Adrenal gland (tissue), 12 donors: Measurements from ENCODE around the gene SMC1B. TPM values are rescaled to one million over a fixed set of nuclear protein-coding genes. Genes with fewer than 3 reads are reported as not detected.
"Not testable (repeated sequence)": the region's sequence is repeated elsewhere in the genome, so short reads cannot be mapped to it uniquely, and the experiment has no call there.

Experiments
- DNase-seq, 7 donors: peaks; one replicate each; pipeline ENCODE4 v3.0.0-alpha.2; 2019 to 2020
- H3K27ac ChIP-seq, 5 donors: fragments of 200-600 bp; sonication (generic) in 4 of 5; 1 replicate in 3 of 5; 2 replicates in 2 of 5; pipeline versions ENCODE4 v1.5.1 to v1.8.0; 2016 to 2020; ENCODE audit warnings: mild to moderate bottlenecking in 1 of 5
- H3K27me3 ChIP-seq: fragments of 200-600 bp; 2 replicates; pipeline ENCODE4 v1.8.0; 2021
- H3K36me3 ChIP-seq, 2 donors: fragments of 200-600 bp; replicated peaks in 1 of 2; 1 replicate in 1 of 2; 2 replicates in 1 of 2; pipeline versions ENCODE4 v1.5.1 to v1.8.0; 2018 to 2022
- H3K4me1 ChIP-seq, 2 donors: fragments of 200-600 bp; replicated peaks in 1 of 2; 1 replicate in 1 of 2; 2 replicates in 1 of 2; pipeline versions ENCODE4 v1.5.1 to v1.8.0; 2018 to 2021
- H3K4me3 ChIP-seq, 4 donors: fragments of 200-600 bp; sonication (generic) in 3 of 4; one replicate each; pipeline ENCODE4 v1.5.1; 2016 to 2018
- H3K9me3 ChIP-seq, 3 donors: fragments of 200-600 bp; sonication (generic) in 1 of 3; replicated peaks in 1 of 3; 1 replicate in 2 of 3; 2 replicates in 1 of 3; pipeline versions ENCODE4 v1.5.1 to v1.8.0; 2016 to 2021
- POLR2A ChIP-seq, 2 donors: fragments of 450-650 bp; IDR thresholded peaks; one replicate each; pipeline ENCODE4 v1.6.1; 2017; ENCODE audit warnings: antibody characterized with exemption in 2 of 2, mild to moderate bottlenecking in 2 of 2, moderate library complexity in 1 of 2
- WGBS, 4 donors: extraction: QIAGEN DNeasy Blood & Tissue Kit in 2 of 4; methylation state at CpG; one replicate each; pipeline versions ENCODE4 v1.1.5 to v1.1.7; 2013 to 2017; 5-methylcytosine and 5-hydroxymethylcytosine counted together
- intact Hi-C, 2 donors: fragments of 100-400 bp; cut with DNase I; formaldehyde crosslinking; loops; one replicate each; pipeline versions ENCODE4 v1.14.1 to v1.15.0; 2022 to 2023
- polyA plus RNA-seq, 3 donors: library from polyadenylated mRNA; stranded (reverse); fragments of 200-250 nt in 2 of 3; fragments of 350-450 nt in 1 of 3; fragmentation: Illumina TruSeq in 1 of 3; extraction: RNeasy Lipid Tissue Mini Kit (QIAGEN cat#74804) in 1 of 3; gene quantifications; one replicate each; pipeline ENCODE4 v1.2.3, GENCODE V29; 2013 to 2014
- total RNA-seq, 9 donors: library from RNA; depleted of rRNA in 4 of 9; stranded (reverse); fragments of >200 nt in 4 of 9; fragments of 120-200 nt in 1 of 9; fragmentation: NEBNext Ultra II Directional in 1 of 9; extraction: Animal tissue kit (Norgen Biotek cat#: 25700) in 1 of 9; gene quantifications; one replicate each; pipeline versions ENCODE4 v1.1.0 to v1.2.4, GENCODE V29; 2013 to 2023
- TF ChIP-seq, protein P1 (sequence below), 6 experiments: fragments of 450-650 bp in 4 of 6; fragments of 200-600 bp in 2 of 6; sonication (generic) in 1 of 6; IDR thresholded peaks; 1 replicate in 5 of 6; 2 replicates in 1 of 6; pipeline versions ENCODE4 v1.5.1 to v1.8.0; 2016 to 2021; ENCODE audit warnings: antibody characterized with exemption in 6 of 6, mild to moderate bottlenecking in 2 of 6, moderate library complexity in 1 of 6
- donor health status: healthy with polysubstance abuse.
- donor health status: Bipolar disorder and iron deficiency.
- donor health status: DM: yes; HTN: yes; CAD: no.
- donor health status: DM: no; HTN: no; CAD: no.
- donor health status: DM: no; HTN: no; CAD: no.
- donor health status: DM: yes; HTN: yes; CAD: no.

The SMC1B gene
- total and polyA plus RNA-seq, 12 donors = 0.06 TPM; not detected in 11

DNA sequence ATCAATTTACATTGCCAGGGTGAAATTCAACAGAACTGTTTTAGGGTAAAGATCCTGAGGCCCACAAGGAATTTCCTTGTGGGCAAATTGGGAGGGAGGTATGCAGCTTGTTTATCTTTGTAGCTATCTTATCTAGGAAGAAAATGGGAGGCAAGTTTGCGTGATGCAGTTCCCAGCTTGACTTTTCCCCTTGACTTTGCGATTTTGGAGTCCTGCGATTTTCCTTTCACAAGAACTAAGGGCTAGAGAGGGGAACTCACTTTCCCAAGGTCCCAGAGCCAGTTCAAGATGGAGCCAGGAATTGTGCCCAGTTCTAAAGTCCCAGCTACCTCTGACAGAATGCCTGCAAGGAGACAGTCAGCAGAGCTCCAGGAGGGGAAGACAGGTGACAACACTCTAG, 30.8 kb upstream of the SMC1B start:
- TF ChIP-seq, protein P1, sequence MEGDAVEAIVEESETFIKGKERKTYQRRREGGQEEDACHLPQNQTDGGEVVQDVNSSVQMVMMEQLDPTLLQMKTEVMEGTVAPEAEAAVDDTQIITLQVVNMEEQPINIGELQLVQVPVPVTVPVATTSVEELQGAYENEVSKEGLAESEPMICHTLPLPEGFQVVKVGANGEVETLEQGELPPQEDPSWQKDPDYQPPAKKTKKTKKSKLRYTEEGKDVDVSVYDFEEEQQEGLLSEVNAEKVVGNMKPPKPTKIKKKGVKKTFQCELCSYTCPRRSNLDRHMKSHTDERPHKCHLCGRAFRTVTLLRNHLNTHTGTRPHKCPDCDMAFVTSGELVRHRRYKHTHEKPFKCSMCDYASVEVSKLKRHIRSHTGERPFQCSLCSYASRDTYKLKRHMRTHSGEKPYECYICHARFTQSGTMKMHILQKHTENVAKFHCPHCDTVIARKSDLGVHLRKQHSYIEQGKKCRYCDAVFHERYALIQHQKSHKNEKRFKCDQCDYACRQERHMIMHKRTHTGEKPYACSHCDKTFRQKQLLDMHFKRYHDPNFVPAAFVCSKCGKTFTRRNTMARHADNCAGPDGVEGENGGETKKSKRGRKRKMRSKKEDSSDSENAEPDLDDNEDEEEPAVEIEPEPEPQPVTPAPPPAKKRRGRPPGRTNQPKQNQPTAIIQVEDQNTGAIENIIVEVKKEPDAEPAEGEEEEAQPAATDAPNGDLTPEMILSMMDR (IDR thresholded peaks at IDR 0.05) = no peak
- no peak for TF ChIP-seq POLR2A (IDR thresholded peaks at IDR 0.05)
- H3K27ac ChIP-seq = no peak overlapping the region
- 90 to 95% (median 93%) methylated on average over 3 of the region's 3 CpGs for WGBS, 4 donors

DNA sequence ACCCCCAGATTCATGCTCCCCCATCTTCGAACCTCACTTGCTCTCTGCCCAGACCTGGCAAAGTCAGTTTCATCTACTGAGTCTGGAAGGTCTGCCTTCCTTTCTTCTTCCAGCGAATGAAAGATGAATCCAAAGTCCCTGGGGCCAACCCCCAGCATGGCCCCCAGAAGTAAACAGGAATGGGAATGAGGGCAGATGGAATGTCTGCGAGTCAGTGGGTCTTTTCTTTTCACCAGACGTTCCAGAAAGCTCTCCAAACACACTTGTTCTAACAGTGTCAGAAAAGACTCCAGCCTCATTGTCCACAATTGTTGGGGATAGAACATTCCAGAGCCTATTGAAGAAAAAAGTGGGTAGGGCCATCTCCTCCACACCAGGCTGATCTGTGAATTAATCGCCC, 28.7 kb upstream of the SMC1B start:
- WGBS, 4 donors = 56 to 85% (median 72%) methylated on average over 5 of the region's 5 CpGs
- no peak overlapping the region for H3K4me3 ChIP-seq
- no peaks in the 10 kb centered on the region for H3K36me3 ChIP-seq
- intact Hi-C loops = loop anchor here in 1 of 2 donors (5.0 kb wide), 1 partner anchor 110 kb away; no protein-coding TSS in a partner anchor
- H3K4me1 ChIP-seq = no peaks in the 10 kb centered on the region
- no peak overlapping the region for H3K27ac ChIP-seq
- no peak for DNase-seq
- H3K9me3 ChIP-seq = no peaks in the 10 kb centered on the region
- H3K27me3 ChIP-seq = peaks cover 4% of the 10 kb centered on the region
- TF ChIP-seq, protein P1 (IDR thresholded peaks at IDR 0.05) = no peak
- TF ChIP-seq POLR2A (IDR thresholded peaks at IDR 0.05) = no peak

More for the DNA sequence above, 30.8 kb upstream of the SMC1B start:
- no peaks in the 10 kb centered on the region for H3K9me3 ChIP-seq
- DNase-seq = no peak
- H3K4me3 ChIP-seq = no peak overlapping the region
- no peaks in the 10 kb centered on the region for H3K36me3 ChIP-seq
- intact Hi-C loops = loop anchor here in 1 of 2 donors (5.0 kb wide), 1 partner anchor 108 kb away; no protein-coding TSS in a partner anchor
- peaks cover 4% of the 10 kb centered on the region for H3K27me3 ChIP-seq
- H3K4me1 ChIP-seq = no peaks in the 10 kb centered on the region

DNA sequence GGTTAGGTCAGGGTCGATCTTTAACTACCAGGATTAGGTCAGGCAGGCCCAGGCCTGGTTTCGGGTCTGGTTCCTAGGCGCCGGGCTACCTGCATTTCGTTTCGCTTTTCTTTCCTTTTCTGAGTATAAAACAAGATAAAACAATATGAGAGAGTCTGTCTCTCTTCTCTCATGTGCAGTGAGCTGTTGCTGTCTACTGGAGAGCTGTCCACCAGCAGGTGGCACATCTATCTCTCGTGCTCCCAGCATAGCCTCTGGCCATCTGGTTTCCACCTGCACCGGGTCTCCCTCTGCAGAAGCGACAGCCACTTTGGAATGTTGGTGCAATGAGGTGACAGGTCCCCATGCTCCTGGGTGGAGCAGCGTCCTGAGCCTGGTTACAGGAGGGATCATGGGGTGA, 27.7 kb upstream of the SMC1B start:
- TF ChIP-seq, protein P1 (IDR thresholded peaks at IDR 0.05) = peak; percentile 32 to 64 (median 55)
- TF ChIP-seq POLR2A (IDR thresholded peaks at IDR 0.05) = no peak
- no peak overlapping the region for H3K27ac ChIP-seq
- intact Hi-C loops = loop anchor here in 1 of 2 donors (5.0 kb wide), 1 partner anchor 111 kb away; no protein-coding TSS in a partner anchor
- 21 to 28% (median 25%) methylated on average over 9 to 10 of the region's 10 CpGs for WGBS, 4 donors
- no peaks in the 10 kb centered on the region for H3K36me3 ChIP-seq
- no peaks in the 10 kb centered on the region for H3K4me1 ChIP-seq
- no peaks in the 10 kb centered on the region for H3K9me3 ChIP-seq
- DNase-seq = peak; percentile 40 to 77 (median 58)
- H3K27me3 ChIP-seq = peaks cover 4% of the 10 kb centered on the region
- H3K4me3 ChIP-seq = no peak overlapping the region

DNA sequence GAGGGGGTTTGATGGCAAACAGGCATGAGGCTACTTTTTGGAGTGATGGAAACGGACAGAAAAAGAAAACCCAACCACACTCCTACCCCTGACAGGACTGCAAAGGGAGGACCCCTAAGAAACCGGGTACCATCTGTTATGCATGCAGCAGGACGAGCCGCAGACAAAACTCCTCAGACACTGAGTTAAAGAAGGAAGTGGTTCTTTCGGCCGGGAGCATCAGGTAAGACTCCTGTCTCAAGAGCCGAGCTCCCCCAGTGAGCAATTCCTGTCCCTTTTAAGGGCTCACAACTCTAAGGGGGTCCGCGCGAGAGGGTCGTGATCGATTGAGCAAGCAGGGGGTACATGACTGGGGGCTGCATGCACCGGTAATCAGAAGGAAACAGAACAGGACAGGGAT, 27.3 kb upstream of the SMC1B start:
- not testable (repeated sequence) for H3K36me3 ChIP-seq, DNase-seq, H3K4me3 ChIP-seq, H3K9me3 ChIP-seq, H3K27ac ChIP-seq, H3K27me3 ChIP-seq, H3K4me1 ChIP-seq
- WGBS, 4 donors = 45 to 69% (median 61%) methylated on average over 13 of the region's 13 CpGs
- intact Hi-C loops = loop anchor here in 1 of 2 donors (5.0 kb wide), 1 partner anchor 112 kb away; no protein-coding TSS in a partner anchor

DNA sequence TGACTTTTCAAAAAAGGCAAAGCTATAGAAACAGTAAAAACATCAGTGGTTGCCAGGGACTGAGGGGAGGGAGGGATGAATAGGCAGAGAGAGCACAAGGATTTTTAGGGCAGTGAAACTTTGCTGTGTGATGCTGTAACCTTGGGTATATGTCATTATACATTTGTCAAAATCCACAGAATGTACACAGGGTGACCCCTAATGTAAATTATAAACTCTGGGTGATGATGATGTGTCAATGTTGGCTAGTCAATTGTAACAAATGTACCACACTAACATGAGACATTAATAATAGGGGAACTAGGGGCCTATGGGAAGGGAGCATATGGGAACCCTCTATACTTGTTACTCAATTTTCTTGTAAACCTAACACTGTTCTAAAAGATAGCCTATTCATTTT, 24.9 kb upstream of the SMC1B start:
- TF ChIP-seq POLR2A (IDR thresholded peaks at IDR 0.05) = no peak
- TF ChIP-seq, protein P1 (IDR thresholded peaks at IDR 0.05) = no peak
- H3K4me3 ChIP-seq = no peak overlapping the region
- H3K4me1 ChIP-seq = peaks cover 0 to 5% of the 10 kb centered on the region in 2 donors
- H3K27ac ChIP-seq = no peak overlapping the region
- no peaks in the 10 kb centered on the region for H3K9me3 ChIP-seq
- H3K27me3 ChIP-seq = peaks cover 4% of the 10 kb centered on the region
- no peaks in the 10 kb centered on the region for H3K36me3 ChIP-seq
- intact Hi-C loops = loop anchor here in 1 of 2 donors (10.0 kb wide), 1 partner anchor 334 kb away; no protein-coding TSS in a partner anchor
- DNase-seq = no peak

DNA sequence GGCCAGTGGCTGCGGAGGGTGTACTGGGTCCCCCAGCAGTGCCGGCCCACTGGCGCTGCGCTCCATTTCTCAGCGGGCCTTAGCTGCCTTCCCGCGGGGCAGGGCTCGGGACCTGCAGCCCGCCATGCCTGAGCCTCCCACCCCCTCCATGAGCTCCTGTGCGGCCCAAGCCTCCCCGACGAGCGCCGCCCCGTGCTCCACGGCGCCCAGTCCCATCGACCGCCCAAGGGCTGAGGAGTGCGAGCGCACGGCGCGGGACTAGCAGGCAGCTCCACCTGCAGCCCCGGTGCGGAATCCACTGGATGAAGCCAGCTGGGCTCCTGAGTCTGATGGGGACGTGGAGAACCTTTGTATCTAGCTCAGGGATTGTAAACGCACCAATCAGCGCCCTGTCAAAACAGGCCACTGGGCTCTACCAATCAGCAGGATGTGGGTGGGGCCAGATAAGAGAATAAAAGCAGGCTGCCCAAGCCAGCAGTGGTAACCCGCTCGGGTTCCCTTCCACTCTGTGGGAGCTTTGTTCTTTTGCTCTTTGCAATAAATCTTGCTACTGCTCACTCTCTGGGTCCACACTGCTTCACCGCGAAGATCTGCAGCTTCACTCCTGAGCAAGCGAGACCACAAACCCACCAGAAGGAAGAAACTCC, 23.6 kb upstream of the SMC1B start:
- H3K27me3 ChIP-seq, H3K9me3 ChIP-seq, DNase-seq, H3K4me1 ChIP-seq, H3K36me3 ChIP-seq, H3K27ac ChIP-seq, H3K4me3 ChIP-seq: not testable (repeated sequence)
- intact Hi-C loops = loop anchor here in 1 of 2 donors (10.0 kb wide), 1 partner anchor 332 kb away; no protein-coding TSS in a partner anchor
- WGBS, 4 donors = 73 to 96% (median 82%) methylated on average over 7 to 34 of the region's 34 CpGs
